ENCODE results near the gene CCDC121. TPM values are rescaled to one million over a fixed set of nuclear protein-coding genes. Genes with fewer than 3 reads are reported as not detected.

CCDC121 gene
- total RNA-seq, 1 donor from 2014 or later: 5.9 TPM

- ATAC-seq (peak in 1 of 2 donors; percentile 22), DNase-seq (no peak)
- peak overlapping the region; percentile 75 for H3K27ac ChIP-seq
- H3K36me3 ChIP-seq: no peaks in the 10 kb centered on the region
- H3K4me1 ChIP-seq: peaks cover 22% of the 10 kb centered on the region
- TF ChIP-seq CTCF (IDR thresholded peaks at IDR 0.05): no peak
- no peaks in the 10 kb centered on the region for H3K9me3 ChIP-seq
- intact Hi-C loops (cut with DNase I): no loop called here
- H3K4me3 ChIP-seq: peak overlapping the region; percentile 81
- H3K27me3 ChIP-seq (ENCODE audit: low read depth): no peaks in the 10 kb centered on the region
Observed at GRCh38 chr2:27583390-27583915, 45.4 kb downstream of the CCDC121 start.

- Histone ChIP-seq H3K27ac (peak within 1 kb of the TSS; percentile 75), H3K36me3 (no peaks in the 10 kb centered on the region), H3K9me3 (no peaks in the 10 kb centered on the region), H3K4me3 (peak within 1 kb of the TSS; percentile 81), H3K27me3 (ENCODE audit: low read depth) (no peaks in the 10 kb centered on the region), H3K4me1 (peaks cover 22% of the 10 kb centered on the region)
- TF ChIP-seq CTCF (IDR thresholded peaks at IDR 0.05): no peak
- intact Hi-C loops (cut with DNase I): no loop called here
- ATAC-seq (peak; percentile 97 to 98), DNase-seq (peak; percentile 95)
Observed at GRCh38 chr2:27582695-27583389, 46.0 kb downstream of the CCDC121 start, which contains the start of gene ZNF512. ZNF512 (plus strand) TSS chr2:27583042; CDS start chr2:27583113, 71 bp downstream.

- peak; percentile 5 to 17 for ATAC-seq
Observed at GRCh38 chr2:27582129-27582694, 46.6 kb downstream of the CCDC121 start.

GRCh38 chr2:27581417-27582128, 47.2 kb downstream of the CCDC121 start:
- Histone ChIP-seq H3K4me3 (no peak overlapping the region), H3K27ac (no peak overlapping the region), H3K36me3 (no peaks in the 10 kb centered on the region), H3K4me1 (peaks cover 22% of the 10 kb centered on the region), H3K27me3 (ENCODE audit: low read depth) (no peaks in the 10 kb centered on the region), H3K9me3 (peaks cover 8% of the 10 kb centered on the region)
- TF ChIP-seq CTCF (IDR thresholded peaks at IDR 0.05): no peak
- ATAC-seq: no peak
- intact Hi-C loops (cut with DNase I): no loop called here
- DNase-seq: no peak

More at GRCh38 chr2:27582129-27582694, 46.6 kb downstream of the CCDC121 start:
- intact Hi-C loops (cut with DNase I): no loop called here
- Histone ChIP-seq H3K27me3 (ENCODE audit: low read depth) (no peaks in the 10 kb centered on the region), H3K9me3 (peaks cover 2% of the 10 kb centered on the region), H3K4me1 (peaks cover 22% of the 10 kb centered on the region), H3K27ac (peak overlapping the region; percentile 75), H3K36me3 (no peaks in the 10 kb centered on the region), H3K4me3 (peak overlapping the region; percentile 81)
- no peak for TF ChIP-seq CTCF (IDR thresholded peaks at IDR 0.05)
- no peak for DNase-seq

Other genes starting within 250 kb of the CCDC121 start
- 13.9 TPM for gene ZNF513, start 248.3 kb downstream of the CCDC121 start, total RNA-seq
- gene PPM1G, start 219.4 kb downstream of the CCDC121 start, total RNA-seq: 52.0 TPM
- 66.5 TPM for gene NRBP1, start 200.4 kb downstream of the CCDC121 start, total RNA-seq
- gene KRTCAP3, start 186.6 kb downstream of the CCDC121 start, total RNA-seq: 18.8 TPM
- 38.1 TPM for gene IFT172, start 139.3 kb downstream of the CCDC121 start, total RNA-seq
- gene FNDC4, start 133.8 kb downstream of the CCDC121 start, total RNA-seq: 1.6 TPM
- 0.44 TPM for gene GCKR, start 132.2 kb downstream of the CCDC121 start, total RNA-seq
- 29.5 TPM for gene ZNF512, start 46.0 kb downstream of the CCDC121 start, total RNA-seq
- 21.9 TPM for gene GPN1, start within 50 bp of the CCDC121 start, total RNA-seq
- gene SUPT7L, start 34.6 kb upstream of the CCDC121 start, total RNA-seq: 29.6 TPM
- 19.6 TPM for gene SLC4A1AP, start 34.9 kb upstream of the CCDC121 start, total RNA-seq
- gene MRPL33, start 142.7 kb upstream of the CCDC121 start, total RNA-seq: 93.3 TPM

Data from lower lobe of right lung (tissue), 2 donors.